NCI-H1417 (cell line): ENCODE measurements around the gene PDZRN4.
A peak's percentile ranks its signal among the peaks of the same experiment; 100 is the strongest.
"Not testable (repeated sequence)": the region's sequence is repeated elsewhere in the genome, so short reads cannot be mapped to it uniquely, and the experiment has no call there.

ENCODE experiments used
- DNase-seq, 3 experiments: peaks; one replicate each; lab custom pipeline; 2025; lab: John Stamatoyannopoulos, UW

The PDZRN4 gene

GRCh38 chr12:41188058-41188840, at the start of gene PDZRN4:
TSS of gene PDZRN4 (plus strand) at chr12:41188320.
- peak; percentile 51 to 87 (median 84) for DNase-seq

- no peak for DNase-seq
Measured at GRCh38 chr12:41140117-41140516, 48.0 kb upstream of the PDZRN4 start.

- DNase-seq, result no peak
Measured at GRCh38 chr12:41141104-41141503, 47.0 kb upstream of the PDZRN4 start.

GRCh38 chr12:41142376-41142775, 45.7 kb upstream of the PDZRN4 start:
- peak in 1 of 3 experiments; percentile 1 for DNase-seq

- DNase-seq, result no peak
Measured at GRCh38 chr12:41151793-41152192, 36.3 kb upstream of the PDZRN4 start.

- no peak for DNase-seq
Measured at GRCh38 chr12:41162461-41162860, 25.7 kb upstream of the PDZRN4 start.

- no peak for DNase-seq
Measured at GRCh38 chr12:41167701-41168100, 20.4 kb upstream of the PDZRN4 start.

GRCh38 chr12:41174602-41175001, 13.5 kb upstream of the PDZRN4 start:
- no peak for DNase-seq

GRCh38 chr12:41179507-41179906, 8.6 kb upstream of the PDZRN4 start:
- DNase-seq, result not testable (repeated sequence)

GRCh38 chr12:41184864-41185263, 3.3 kb upstream of the PDZRN4 start:
- no peak for DNase-seq

GRCh38 chr12:41186026-41186425, 2.1 kb upstream of the PDZRN4 start:
- DNase-seq, result no peak

GRCh38 chr12:41188841-41189394, 798 bp downstream of the PDZRN4 start:
- DNase-seq, result peak in 2 of 3 experiments; percentile 51 to 71

GRCh38 chr12:41189395-41190251, 1.5 kb downstream of the PDZRN4 start:
- DNase-seq, result peak in 2 of 3 experiments; percentile 78 to 84

- peak; percentile 54 to 81 (median 55) for DNase-seq
Measured at GRCh38 chr12:41190338-41190737, 2.2 kb downstream of the PDZRN4 start.

- DNase-seq, result not testable (repeated sequence)
Measured at GRCh38 chr12:41191549-41191948, 3.4 kb downstream of the PDZRN4 start.

GRCh38 chr12:41193311-41193710, 5.2 kb downstream of the PDZRN4 start:
- DNase-seq, result no peak

GRCh38 chr12:41202051-41202450, 13.9 kb downstream of the PDZRN4 start:
- DNase-seq, result no peak

- DNase-seq, result peak in 1 of 3 experiments; percentile 45
Measured at GRCh38 chr12:41205070-41205709, 17.1 kb downstream of the PDZRN4 start.

GRCh38 chr12:41206298-41206697, 18.2 kb downstream of the PDZRN4 start:
- no peak for DNase-seq

- peak in 1 of 3 experiments; percentile 49 for DNase-seq
Measured at GRCh38 chr12:41211448-41211847, 23.3 kb downstream of the PDZRN4 start.

- DNase-seq, result peak in 1 of 3 experiments; percentile 87
Measured at GRCh38 chr12:41212625-41213024, 24.5 kb downstream of the PDZRN4 start.

GRCh38 chr12:41213107-41213506, 25.0 kb downstream of the PDZRN4 start:
- DNase-seq, result peak in 1 of 3 experiments; percentile 89
